ENCODE measurements around the gene CEP89.
"Not testable (repeated sequence)": the region's sequence is repeated elsewhere in the genome, so short reads cannot be mapped to it uniquely, and the experiment has no call there.

The CEP89 gene

DNA sequence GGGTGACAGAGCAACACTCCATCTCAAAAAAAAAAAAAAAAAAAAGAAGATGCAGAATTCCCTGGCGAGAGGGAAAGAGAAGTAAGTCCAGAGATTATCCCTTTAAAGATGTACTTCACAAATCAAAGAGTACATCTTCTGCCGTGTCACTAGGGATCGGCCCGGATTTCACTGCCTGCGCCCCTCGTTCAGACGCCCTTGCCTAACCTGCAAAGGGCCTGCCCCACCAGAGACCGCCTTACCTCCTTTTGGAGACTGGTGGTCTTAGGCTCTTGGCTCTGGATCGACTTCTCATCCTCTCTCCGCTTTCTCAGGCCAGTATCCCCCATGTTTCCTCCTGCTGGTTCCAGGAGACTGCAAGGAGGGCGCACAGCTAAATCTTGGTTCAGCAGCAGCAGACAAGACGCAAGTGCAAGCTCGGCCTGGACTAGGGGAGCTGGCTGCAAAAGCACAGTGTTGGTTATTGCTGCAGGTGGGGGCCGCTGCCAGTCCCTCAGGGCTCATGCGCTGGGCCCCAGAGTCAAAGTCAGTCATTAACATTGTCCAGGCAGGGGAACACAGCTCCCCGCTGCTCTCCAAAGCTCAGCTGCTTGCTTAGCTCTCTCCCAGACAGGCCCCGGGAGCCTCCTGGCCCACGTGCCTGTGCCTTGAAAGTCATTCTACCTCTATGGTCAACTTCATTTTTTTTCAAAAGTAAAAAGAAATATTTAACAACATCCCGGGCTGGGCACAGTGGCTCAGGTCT, 103.4 kb downstream of the CEP89 start:
- no peak for DNase-seq

DNA sequence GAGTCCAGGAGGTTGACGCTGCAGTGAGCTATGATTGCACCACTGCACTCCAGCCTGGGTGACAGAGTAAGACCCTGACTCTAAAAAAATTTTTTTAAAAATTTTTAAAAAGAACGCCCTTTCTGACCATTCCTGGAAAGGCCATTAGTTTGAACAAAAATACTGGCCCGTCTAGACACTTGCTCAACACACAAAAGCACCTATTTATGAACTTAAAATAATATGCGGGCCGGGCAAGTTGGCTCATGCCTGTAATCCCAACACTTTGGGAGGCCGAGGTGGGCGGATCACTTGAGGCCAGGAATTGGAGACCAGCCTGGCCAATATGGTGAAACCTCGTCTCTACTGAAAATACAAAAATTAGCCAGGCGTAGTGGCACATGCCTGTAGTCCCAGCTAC, 104.3 kb downstream of the CEP89 start:
- DNase-seq: not testable (repeated sequence)

DNA sequence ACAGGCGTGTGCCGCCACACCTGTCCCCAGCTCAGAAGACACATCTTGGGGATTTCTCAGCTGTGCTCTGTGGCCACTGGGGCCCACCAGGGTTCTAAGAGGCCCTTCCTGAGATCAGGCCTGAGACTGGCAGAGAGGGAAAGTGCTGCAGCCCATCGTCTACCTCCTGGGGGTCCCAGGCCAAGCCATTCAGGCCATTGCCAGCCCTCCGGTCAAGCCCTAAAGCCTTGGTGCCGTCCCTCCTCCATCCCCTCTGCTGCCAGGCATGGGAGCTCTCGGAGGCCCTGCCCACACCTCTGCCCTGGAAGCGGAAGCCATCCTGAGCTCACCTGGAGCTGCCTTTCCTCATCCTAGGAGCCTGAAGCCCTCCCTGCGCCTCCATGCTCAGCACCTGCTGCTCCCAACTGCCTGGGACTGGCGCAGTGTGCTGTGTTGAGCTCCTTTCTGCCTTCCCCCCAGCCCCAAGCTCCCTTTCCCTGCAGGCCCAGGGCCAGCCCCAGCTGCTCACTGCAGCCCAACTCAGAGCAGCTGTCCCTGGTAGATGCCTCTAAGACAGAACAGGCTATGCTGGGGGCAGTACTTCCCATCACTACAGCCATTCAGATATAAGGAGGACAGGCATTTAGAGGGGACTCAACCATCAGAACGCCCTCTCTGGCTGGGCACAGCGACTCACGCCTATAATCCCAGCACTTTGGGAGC, 105.0 kb downstream of the CEP89 start:
- no peak for DNase-seq

DNA sequence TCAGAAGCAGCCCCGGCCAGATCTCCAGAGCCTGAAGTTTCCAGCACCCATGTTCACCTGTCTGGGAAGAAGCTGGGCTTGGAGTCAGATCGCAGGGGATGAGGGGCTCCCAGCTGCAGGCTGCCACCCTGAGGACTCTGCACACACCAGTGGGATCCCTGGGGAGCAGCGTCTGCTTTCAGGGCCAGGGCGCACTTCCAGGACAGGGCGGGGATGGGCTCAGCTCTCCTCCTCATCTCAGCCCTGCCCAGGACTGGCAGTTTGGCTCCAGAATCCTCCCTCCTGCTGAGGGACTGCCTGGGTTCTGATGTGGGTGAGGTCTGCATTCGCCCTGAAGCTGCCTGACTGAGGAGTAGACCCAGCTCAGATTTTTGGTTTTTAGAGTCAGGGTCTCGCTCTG, 105.7 kb downstream of the CEP89 start:
- DNase-seq: no peak

DNA sequence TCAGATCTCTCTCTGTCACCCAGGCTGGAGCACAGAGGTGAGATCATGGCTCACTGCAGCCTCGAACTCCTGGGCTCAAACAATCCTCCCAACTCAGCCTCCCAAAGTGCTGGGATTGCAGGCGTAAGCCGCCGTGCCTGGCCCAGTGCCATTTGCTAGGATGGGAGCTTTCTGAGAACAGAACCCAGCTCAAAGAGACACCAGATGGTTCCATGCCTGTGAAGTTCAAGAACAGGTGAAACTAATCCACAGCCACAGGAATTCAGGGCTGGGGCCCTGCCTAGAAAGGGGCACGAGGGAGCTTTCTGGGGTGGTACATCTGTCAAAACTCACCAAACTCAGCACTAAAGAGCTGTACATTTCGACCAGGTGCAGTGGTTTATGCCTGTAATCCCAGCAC, 106.4 kb downstream of the CEP89 start:
- no peak for DNase-seq

DNA sequence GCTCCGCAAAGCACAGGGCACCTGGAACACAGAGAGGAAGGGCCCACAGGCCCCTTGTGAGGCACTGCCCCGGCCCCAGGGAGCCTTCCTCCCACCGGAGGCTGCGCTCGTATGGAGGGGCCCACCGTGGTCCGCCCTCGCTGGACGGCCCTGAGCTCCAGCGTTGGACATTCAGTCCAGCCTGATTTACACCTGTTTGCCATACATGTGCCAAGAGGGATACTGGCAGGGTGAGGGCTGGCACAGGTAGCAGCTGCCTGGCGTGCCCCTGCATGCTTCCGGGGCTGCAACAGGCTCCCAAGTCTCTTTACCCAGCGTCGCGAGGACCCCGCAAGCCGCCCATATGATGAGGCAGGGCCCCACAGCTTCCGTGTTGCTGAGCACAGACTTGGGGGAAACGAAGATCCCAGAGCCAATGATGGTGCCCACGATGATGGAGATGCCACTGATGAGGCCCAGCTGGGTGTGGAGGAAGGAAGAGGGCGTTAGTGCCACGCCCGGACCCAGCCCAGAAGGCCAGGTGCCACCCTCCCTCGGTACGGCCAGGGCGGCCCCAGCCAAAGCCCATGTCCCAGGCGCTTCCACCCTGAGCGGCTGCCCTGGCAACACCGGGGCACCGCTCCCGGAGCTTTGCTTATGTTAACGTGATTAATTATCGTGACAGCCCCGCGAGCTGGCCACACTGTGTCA, 107.3 kb downstream of the CEP89 start:
- no peak for DNase-seq

DNA sequence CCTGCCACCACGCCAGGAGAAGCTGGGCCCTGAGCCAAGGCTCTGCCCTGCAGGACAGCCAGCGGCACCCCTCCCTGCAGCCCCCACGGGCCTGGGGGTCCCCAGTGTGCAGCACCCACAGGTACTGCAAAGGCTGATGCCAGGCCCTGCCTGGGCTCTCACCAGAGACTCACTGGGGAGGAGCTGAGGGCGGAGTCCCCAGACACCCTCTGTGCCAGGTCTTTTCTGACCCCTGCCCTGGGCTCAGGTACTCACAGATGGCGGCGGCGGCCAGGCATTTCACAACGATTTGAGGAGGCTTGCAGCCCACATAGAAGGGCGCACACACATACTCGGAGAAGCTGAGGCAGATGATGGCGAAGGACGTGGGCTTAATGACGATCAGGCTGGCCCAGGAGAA, 107.9 kb downstream of the CEP89 start:
- DNase-seq: no peak

DNA sequence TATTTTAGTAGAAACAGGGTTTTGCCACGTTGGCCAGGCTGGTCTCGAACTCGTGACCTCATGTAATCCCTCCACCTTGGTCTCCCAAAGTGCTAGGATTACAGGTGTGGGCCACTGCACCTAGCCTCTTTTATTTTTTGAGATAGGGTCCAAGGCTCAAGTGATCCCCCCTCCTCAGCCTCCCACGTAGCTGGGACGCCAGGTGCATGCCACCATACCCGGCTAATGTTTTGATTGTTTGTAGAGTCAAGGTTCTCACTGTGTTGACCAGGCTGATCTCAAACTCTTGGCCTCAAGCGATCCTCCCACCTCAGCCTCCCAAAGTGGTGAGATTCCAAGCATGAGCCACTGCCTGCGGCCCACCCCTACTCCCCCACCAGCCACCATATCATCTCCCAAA, 108.5 kb downstream of the CEP89 start:
- no peak for DNase-seq

DNA sequence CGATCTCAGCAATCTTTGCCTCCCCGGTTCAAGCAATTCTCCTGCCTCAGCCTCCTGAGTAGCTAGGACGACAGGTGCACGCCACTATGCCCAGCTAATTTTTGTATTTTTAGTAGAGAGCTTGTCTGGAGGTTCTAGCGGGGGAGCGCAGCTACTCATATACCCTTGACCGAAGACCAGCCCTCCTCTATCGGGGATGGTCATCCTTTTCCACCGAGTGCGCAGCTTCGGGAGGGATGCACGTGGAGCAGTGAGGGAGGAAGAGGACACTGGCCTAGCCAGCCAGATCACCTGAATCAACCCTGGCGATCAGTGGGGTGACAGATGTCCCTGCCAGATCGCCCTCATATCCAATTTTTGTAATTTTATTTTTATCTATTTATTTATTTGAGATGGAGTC, 109.0 kb downstream of the CEP89 start:
- DNase-seq: no peak

DNA sequence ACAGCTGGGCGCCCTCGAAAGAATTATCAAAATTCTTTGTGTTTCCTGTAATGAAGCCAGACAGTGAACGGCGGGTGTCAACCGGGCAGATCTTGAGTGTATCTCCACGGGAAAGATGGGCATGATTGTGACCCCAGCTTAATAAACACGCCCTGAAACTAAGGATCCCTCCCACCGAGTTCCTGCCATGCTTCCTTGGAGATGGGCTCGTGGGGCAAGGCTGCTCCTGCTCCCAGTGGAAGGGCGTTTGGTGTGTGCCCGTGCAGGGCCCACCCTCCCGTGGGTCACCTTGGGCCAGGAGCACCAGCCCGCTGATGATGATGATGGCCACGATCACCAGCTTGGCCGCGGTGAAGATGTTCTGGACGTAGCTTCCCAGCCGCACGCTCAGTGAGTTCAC, 109.6 kb downstream of the CEP89 start:
- DNase-seq: no peak

DNA sequence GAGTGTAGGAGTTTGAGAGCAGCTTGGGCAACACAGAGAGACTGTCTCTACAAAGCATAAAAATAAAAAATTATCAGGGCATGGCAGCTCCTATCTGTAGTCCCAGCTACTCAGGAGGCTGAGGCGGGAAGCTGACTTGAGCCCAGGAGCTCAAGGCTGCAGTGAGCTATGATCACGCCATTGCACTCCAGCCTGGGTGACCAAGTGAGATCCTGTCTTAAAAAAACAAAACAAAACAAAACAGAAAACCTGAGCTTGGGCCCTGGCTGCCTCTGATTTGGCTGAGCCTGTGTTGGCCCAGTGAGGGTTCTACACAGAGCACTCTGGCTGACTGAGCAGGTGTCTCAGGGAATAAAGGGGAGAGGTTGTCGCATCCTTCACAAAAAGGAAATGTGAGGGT, 110.2 kb downstream of the CEP89 start:
- DNase-seq: no peak

DNA sequence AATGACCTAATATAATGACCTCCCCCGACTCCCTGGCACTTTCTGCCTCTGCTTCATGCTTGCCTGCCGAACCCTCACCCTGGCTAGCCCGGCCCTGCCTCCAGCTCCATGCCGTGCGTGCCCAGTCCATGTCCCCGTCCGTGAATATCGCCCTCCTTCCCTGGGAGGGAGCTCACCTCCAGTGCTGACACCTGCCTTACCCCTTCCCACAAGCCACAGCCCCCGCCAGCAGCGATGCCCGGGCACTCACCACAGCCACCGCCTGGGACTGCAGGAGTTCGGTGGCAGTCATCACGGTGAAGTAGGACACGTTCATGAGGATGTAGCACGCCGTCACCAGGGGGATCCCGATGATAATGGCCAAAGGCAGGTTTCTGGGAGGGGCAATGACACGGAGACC, 112.2 kb downstream of the CEP89 start:
- no peak for DNase-seq

DNA sequence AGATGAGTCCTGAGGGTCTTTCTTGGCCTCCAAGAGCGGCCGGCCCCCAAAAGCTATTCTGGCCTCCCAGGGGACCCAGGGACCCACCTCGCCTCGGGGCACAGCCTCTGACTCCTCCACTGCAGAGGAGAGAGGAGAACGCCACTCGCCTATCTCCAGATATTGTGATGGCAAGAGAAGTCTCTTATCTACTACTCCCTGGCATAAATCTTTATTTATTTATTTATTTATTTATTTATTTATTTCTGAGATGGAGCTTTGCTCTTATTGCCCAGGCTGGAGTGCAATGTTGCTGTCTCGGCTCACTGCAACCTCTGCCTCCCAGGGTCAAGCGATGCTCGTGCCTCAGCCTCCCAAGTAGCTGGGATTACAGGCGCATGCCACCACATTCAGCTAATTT, 113.2 kb downstream of the CEP89 start:
- DNase-seq: no peak

DNA sequence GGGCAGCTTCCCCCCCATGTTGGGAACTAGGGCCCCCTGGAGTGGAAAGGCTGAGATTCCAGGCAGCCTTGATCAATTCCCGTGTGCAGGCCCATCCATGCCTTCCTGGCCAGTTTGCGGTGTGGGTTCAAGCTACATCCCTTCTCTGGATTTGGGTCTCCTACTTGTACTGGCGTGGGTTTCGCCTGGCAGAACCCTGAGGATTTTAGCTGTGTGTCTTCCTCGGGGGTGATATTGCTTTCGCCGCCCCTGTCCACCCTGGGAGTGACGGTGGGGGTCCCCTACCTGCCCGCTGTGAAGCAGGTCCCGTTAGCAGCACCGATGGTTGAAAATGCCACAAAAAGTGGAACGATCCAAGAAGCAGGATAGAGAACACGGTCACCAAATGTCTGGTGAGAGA, 113.6 kb downstream of the CEP89 start:
- no peak for DNase-seq

DNA sequence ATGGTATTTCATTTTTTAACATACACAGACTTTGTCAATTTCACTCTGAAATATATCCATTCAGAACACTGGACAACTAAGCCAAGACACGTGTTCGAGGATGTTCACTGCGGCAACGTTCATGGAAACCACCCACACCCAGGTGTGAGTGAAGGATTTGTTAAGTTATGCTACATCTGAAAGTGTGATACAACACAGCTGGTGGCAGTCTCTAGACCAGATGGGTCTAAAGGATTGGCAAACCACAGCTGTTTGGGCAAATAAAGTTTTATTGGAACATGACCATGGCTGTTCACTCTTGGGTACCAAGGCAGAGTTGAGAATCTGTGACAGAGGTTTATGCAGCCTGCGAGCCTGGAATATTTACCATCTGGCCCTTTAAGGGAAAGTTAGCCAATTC, 114.2 kb downstream of the CEP89 start:
- no peak for DNase-seq

DNA sequence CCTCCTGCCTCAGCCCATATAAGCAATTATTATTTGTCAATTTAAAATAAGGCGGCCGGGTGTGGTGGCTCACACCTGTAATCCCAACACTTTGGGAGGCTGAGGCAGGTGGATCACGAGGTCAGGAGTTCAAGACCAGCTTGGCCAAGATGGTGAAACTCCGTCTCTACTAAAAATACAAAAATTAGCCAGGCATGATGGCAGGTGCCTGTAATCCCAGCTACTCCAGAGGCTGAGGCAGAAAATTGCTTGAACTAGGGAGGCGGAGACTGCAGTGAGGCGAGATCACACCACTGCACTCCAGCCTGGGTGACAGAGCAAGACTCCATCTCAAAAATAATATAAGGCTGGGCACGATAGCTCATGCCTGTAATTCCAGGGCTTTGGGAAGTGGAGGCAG, 114.9 kb downstream of the CEP89 start:
- not testable (repeated sequence) for DNase-seq

DNA sequence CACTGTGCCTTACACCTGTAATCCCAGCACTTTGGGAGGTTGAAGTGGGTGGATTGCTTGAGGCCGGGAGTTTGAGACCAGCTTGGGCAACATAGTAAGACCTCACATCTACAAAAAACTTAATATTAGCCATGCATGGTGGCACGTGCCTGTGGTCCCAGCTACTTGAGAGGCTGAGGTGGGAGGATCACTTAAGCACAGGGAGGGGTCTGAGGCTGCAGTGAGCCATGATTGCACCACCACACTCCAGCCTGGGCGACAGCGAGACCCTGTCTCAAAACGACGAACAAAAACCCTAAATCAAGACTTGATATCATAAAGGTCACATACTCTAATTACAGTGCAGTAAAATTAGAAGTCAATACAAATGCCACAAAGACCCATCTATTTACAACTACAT, 119.5 kb downstream of the CEP89 start:
- no peak for DNase-seq

DNA sequence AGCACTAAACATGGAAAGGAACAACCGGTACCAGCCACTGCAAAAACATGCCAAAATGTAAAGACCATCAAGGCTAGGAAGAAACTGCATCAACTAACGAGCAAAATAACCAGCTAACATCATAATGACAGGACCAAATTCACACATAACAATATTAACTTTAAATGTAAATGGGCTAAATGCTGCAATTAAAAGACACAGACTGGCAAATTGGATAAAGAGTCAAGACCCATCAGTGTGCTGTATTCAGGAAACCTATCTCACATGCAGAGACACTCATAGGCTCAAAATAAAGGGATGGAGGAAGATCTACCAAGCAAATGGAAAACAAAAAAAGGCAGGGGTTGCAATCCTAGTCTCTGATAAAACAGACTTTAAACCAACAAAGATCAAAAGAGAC, 123.7 kb downstream of the CEP89 start:
- DNase-seq: not testable (repeated sequence)

DNA sequence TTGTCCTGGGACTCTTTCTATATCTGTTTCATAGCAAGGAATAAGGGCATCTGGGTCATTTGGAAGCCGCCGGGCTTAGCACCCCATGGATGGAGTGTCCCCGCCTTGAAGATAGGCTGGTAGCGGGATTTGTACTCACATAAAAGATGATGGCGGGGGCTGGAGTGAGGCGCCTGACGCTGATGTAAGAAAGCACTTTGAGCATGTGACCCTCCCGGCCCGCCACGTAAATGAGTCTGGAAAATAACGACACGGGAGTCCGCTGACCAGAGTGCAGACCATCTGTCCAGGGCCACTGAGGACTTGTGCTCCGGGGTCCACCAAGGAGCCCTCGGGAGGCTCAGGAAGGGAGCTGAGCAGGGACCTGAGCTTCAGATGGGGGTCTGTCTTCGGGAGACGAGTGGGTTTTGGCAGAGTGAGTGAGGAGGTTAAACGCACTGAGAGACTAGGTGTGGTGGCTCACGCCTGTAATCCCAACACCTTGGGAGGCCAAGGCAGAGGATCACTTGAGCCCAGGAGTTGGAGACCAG, 128.0 kb downstream of the CEP89 start:
- DNase-seq: no peak

DNA sequence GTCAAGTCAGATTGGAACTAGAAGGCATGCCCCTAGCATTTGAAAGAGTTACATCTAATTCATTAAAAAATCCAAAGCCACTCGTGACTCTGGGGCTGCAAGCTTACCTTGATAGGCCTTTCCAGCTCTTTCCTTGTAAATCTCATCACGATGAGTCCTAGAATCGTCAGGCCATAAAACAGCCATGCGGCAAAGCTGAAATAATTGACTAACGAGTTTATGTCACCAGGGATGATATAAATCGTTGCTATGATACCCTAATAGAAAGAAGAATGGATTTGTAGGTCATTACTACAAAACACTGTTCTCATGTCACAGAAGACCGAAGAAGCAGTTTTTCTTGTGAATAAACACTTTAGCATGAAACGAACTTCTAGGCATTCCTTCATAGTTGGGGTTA, 129.7 kb downstream of the CEP89 start:
- DNase-seq: no peak

DNA sequence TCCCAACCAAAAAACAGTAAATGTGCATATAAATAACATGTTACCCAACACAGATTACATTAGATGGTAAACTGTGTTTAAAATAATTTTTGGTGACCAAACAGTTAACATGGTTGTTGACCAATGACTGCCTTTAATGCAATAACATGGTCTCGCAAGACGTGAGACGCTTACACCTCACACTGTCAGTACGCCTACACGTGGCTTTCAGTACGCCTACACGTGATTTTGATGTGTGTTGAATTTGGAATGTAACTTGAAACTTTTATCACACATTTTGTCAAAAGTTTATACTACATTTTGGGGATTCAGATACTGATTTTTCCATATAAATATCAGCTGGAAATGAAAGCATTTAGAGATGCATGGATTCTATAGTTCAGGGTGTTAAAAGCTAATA, 134.2 kb downstream of the CEP89 start:
- no peak for DNase-seq

DNA sequence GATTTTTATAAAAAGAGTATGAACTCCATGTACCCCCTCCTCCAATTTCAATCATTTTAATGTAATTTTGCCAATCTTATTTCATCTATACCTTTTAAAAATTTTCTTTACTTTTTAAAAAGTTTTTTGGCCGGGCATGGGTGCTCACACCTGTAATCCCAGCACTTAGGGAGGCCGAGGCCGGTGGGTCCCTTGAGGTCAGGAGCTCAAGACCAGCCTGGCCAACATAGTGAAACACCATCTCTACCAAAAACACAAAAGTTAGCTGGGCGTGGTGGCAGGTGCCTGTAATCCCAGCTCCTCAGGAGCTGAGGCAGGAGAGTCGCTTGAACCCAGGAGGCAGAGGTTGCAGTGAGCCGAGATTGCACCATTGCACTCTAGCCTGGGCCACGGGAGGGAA, 138.4 kb downstream of the CEP89 start:
- DNase-seq: not testable (repeated sequence)

DNA sequence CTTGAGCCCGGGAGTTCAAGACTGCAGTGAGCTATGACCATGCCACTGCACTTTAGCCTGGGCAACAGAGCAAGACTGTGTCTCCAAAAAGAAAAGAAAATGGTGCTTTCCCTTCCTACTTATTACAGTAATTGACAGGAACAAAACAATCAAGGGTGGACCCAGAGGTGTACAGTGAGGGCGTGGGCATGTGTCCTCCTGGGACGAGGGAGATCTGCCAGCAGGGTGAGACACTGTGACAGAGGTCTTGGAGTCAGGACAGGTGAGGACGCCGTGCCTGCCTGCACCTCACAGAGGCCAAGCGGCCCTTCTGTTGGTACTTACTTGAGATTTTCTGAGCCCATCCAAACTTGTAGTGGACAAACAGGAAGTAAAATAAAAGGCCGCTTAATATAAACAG, 138.9 kb downstream of the CEP89 start:
- not testable (repeated sequence) for DNase-seq

DNA sequence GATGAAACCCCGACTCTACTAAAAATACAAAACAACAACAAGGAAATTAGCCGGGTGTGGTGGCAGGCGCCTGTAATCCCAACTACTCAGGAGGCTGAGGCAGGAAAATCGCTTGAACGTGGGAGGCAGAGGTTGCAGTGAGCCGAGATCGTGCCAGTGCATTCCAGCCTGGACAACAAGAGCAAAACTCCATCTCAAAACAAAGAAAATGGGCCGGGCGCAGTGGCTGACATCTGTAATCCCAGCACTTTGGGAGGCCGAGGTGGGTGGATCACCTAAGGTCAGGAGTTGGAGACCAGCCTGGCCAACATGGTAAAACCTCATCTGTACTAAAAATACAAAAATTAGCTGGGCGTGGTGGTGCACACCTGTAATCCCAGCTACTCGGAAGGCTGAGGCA, 139.7 kb downstream of the CEP89 start:
- not testable (repeated sequence) for DNase-seq
